GM21515 (cell line): ENCODE results near the gene GDPD3.
"Not testable (repeated sequence)": the region's sequence is repeated elsewhere in the genome, so short reads cannot be mapped to it uniquely, and the experiment has no call there.

Experiments used
- ATAC-seq: cut with Tn5 transposase; IDR thresholded peaks from one replicate; pipeline ENCODE4 v1.9.1; 2021; ENCODE audit not compliant: unreplicated experiment

The GDPD3 gene

DNA sequence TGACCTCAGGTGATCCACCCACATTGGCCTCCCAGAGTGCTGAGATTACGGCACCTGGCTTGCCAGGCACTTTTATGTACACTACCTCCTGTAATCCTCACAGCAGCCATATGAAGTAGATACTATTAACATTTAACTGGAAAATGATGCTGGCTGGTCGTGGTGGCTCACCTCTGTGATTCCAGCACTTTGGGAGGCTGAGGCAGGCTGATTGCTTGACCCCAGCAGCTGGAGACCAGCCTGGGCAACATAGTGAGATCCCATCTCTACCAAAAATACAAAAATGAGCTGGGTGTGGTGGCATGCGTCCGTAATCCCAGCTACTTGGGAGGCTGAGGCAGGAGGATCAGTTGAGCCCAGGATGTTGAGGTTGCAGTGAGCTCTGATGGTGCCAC, 11.6 kb upstream of the GDPD3 start:
- no peak for ATAC-seq

DNA sequence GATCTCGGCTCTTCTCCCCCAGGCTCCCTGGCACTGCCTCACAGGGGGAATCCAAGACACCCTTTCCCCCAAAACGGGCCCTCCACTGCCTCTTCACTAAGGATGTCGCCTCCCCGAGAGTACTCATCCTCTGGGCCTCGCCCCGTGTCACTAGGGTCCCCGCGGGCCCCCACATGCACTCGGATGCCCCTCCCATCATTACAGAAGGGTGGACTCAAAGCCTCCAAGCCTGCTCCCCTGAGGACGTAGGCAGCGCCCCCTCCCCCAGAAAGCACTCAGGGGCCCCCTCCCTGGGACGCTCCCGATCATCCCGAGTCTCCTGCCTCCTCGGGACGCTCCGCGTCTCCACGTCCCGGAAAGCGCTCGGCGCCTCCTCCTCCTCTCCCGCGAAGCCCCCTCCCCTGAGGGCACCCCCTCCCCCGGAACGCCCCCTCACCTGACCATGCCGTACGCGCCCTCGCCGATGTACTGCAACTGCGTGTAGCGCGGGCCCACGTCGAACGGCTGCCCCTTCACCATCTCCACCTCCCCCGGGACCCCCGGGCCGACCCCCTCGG, 9.3 kb upstream of the GDPD3 start:
- no peak for ATAC-seq

DNA sequence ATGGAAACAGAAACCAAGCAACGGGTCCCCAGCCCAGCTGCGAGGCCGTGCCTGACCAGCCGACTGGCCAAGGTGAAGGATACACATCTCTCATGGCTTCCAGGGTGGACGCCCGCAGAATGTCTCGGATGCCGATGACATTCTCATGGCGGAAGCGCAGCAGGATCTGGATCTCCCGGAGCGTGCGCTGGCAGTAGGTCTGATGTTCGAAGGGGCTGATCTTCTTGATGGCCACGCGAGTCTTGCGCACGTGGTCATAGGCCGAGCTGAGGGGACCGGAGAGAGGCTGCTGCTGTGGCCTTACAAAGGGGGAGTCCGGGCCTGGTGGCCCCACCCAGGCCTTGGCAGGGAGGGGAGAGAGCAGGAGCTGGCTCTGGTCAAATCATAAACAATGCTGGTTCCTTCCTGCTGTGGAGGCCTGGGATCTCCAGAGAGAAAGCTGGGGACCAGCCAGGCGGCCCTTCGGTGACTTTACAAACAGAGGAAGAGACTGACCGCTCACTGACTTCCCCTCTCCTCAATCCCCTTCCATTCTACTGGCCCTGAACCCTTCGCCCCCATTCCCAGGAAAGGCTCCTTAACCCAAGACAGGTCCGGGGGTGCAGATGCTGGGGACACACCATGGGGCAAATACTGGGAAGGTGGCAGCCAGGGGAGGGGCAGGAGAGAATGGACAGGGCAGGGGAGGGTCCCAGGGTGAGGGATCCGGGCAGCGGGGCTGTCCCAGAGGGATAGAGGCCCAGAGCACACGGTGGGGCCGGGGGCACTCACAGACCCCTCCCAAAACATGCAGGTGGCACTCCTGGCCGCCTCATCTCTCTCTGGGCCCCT, 8.6 kb upstream of the GDPD3 start:
- no peak for ATAC-seq

DNA sequence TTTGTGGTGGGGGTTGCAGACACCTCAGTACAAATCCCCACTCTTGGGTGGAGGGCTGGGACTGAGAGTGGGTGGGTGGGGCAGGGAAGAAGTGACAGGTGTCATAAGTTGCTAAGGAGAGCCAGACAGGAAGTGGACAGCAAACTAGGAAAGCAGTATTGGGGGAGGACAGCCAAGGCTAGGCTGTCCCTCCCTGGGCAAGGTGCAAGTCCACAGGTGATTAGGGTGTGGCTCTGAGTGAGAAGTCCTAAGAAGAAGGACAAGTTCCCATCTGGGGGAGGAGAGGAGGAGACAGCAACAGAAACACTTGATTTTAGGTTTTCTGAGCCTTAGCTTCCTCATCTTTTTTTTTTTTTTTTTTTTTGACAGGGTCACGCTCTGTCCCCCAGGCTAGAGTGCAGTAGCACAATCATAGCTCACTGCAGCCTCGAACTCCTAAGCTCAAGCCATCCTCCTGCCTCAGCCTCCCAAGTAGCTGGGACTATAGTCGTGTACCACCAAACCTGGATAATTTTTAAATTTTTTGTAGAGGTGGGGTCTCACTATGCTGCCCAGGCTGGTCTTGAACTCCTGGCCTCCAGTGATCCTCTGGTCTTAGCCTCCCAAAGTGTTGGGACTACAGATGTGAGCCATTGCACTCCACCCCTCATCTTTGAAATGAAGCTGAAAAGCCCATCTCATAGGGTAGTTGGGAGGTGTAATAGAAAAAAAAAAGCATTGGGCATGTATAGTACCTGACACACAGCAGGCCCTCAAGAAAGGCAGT, 7.2 kb upstream of the GDPD3 start:
- no peak for ATAC-seq

DNA sequence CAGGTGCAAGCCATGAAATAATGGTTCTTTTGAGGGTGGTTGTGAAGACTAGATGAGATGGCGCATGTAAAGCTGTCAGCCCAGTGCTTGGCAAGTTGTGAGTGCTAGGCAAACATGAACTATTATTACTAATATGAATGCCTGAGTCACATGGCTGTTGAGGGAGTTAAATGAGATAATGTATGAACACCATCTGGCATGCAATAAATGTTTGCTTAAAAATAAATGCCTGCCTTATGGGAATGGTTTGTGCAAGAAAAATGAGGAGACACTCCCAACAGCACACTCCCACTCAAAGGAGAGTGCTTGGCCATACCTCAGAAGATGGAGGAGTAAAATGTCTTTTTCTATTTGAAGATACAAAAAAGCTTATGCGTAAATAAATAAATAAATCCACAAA, 6.1 kb upstream of the GDPD3 start:
- no peak for ATAC-seq

DNA sequence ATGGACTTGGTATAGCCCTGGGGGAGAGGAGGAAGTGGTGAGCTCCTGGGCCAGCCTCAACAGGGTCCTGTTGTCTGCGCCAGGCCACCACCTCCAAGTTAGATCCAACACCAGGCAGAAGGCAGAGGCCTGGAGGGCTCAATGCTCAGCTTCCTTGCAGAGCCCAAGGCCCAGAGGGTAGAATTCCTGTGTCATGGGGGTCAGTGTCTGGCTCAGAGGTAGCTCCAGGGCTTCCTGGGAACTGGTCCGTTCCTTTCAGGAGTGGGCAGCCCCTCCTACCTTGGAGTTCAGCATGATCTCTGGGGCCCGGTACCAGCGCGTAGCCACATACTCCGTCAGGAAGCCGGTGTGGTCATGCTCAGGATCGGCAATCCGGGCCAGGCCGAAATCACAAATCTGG, 4.4 kb upstream of the GDPD3 start:
- ATAC-seq: no peak

DNA sequence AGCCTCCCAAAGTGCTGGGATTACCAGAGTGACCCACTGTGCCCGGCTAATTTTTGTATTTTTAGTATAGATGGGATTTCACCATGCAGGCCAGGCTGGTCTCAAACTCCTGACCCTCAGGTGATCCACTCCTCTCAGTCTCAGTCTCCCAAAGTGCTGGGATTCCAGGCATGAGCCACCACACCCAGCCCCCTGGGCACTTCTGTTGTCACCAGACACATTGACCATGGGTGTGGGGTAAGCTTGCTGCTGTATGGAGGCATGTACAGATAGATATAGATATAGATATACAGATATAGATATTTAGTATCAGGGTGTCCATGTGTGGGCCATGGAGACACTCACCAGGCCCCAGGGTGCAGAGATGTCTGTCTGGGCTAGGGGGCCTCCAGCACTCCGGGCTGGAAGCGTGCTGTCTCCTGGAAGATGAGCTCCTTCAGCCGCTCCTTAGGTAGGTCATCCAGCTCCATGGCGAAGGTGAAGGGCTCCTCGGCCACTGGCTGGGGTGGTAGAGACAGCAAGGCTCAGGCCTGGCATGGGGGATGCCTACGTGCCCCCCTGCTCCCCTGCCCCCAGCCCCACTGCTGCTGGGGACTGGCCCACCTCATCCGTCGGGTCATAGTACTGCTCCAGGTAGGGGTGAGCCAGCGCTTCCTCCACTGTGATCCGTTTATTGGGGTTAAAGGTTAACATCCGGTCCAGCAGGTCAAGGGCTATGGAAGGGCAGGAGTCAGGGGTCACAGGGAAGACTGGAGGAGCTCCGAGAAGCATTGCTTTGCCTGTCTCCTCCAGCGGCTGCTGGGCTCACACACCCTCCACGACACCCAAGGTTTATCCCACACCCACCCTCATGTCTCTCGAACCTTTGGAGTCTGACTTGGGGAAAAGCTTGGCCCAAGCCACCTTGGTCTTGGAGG, 3.2 kb upstream of the GDPD3 start:
- ATAC-seq: no peak

DNA sequence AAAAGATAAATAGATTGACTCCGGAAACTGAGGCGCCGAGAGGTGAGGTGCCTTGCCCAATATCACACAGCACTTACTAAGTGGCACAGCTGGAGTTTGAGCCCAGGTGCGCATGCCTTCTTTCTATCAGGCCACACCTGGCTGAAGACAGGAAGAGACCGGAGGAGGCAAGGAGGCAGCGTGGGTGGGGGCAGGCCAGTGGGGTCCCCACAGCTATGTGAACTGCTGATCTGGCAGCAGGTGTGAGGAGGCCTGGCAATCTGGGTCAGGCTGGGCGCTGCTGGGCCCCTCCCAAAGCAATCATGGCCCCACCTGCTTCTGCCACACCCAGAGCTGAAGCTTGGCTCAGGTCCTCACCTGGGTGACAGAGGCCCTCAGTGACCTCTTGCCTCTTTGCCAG, 1.9 kb upstream of the GDPD3 start:
- no peak for ATAC-seq

DNA sequence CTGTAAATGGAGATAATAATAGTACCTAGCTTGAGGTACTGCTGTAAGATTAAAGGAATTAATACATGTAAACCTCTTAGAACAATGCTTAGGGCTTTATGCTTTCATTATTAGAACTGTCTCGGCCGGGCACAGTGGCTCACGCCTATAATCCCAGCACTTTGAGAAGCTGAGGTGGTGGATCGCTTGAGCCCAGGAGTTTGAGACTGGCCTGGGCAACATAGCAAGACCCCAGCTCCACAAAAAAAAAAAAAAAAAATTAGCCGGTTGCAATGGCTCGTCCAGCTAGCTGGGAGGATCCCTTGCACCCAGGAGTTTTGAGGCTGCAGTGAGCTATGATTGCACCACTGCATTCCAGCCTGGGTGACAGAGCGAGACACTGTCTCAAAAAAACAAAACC, 1.5 kb upstream of the GDPD3 start:
- not testable (repeated sequence) for ATAC-seq

DNA sequence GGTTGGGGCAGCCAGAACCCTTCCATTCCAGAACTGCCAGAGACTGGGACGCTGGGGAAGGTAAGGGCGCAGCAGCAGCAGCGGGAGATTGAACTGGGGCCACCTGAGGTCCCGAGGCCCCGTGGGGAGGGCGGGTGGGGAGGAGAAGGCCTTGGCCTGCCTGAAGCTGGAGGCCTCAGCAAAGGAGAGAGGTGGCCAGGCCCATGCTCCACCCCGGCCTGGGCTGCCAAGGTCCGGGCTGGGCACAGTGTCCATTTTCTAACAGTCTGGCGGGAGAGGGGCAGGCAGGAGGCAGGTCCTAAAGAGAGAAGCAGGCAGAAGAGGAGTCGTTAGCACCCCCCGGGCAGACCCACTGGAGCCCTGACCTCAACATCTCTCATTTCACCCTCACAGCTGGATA, 1.1 kb upstream of the GDPD3 start:
- ATAC-seq: no peak

DNA sequence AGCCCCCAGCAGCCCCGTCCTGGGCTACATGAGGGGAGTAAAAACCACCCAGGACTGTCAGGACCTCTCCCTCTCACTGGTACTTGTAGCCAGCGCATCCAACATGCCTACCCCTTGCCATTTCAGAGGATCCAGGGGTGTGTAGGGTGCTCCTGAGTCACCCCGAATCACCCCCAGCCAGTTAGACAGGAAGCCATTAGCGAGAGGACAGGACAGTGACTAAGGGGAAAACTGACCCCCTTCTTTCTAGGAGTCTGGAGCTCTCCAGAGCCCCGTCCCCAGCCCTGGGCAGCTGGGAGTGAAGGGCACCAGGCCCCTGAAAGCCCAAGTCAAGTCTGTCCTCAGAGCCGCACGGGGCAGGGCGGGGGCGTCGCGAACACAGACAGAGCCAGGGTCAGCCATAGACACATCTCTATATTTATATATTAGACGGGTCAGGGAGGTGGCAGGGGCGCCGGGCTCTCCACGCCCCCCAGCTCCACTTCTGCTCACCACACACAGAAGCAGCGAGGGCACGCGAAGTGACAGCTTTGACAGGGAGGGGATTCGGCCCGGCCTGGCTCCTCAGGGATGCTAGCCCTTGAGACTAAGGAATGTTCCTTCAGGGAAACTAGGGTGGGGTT, 485 bp upstream of the GDPD3 start:
- no peak for ATAC-seq

DNA sequence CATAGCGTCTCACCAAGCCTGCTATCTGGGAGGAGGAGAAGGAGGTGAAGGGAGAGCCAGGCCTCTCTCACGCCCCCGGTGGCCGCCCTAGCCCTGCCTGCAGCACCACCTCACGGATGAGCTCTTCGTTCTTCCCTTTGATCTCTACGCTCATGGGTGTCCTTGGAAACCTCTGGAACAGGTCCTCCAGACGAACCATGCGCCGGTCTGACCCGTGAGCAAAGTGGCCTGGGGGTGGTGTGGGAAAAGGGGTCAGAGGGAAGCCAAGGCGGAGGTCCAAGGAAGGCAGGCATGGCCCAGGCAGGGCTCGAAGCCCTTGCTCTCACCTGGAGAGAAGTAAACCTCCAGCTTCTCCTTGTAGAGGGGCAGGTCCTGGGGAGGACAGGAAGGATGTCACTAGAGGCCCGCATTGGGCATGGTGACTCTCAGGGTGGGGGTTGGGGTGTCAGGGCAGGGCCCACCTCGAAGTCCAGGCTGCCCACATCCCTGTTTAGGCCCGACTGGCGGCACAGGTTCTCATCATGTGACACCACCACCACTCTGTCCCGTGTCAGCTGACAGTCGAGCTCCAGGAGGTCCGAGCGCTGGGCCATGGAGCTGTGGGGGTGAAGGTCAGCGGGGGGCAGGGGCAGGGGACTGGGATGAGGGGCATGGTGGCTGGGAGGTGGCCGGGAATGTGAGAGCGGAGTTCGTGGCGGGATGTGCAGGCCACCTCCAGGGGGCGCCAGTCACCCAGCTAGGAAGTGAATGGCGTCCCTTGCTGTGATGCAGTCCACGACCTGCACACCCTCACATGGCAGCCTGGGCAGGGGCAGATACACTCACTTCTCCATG, 923 bp downstream of the GDPD3 start:
- no peak for ATAC-seq

DNA sequence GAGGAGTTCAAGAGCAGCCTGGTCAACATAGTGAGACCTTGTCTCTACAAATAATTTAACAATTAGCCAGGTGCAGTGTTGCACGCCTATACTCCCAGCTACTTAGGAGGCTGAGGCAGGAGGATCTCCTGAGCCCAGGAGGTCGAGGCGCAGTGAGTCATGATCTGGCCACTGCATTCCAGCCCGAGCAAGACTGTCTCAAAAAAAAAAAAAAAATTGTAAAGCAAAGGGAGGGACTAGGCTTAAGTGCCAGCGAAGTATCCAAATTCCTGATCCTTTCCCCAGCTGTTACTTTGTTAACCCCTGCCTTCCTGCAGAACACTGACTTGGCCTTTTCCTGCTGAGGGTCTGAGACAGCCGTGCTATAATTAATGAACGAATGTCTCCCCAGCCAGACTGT, 2.7 kb downstream of the GDPD3 start:
- no peak for ATAC-seq

DNA sequence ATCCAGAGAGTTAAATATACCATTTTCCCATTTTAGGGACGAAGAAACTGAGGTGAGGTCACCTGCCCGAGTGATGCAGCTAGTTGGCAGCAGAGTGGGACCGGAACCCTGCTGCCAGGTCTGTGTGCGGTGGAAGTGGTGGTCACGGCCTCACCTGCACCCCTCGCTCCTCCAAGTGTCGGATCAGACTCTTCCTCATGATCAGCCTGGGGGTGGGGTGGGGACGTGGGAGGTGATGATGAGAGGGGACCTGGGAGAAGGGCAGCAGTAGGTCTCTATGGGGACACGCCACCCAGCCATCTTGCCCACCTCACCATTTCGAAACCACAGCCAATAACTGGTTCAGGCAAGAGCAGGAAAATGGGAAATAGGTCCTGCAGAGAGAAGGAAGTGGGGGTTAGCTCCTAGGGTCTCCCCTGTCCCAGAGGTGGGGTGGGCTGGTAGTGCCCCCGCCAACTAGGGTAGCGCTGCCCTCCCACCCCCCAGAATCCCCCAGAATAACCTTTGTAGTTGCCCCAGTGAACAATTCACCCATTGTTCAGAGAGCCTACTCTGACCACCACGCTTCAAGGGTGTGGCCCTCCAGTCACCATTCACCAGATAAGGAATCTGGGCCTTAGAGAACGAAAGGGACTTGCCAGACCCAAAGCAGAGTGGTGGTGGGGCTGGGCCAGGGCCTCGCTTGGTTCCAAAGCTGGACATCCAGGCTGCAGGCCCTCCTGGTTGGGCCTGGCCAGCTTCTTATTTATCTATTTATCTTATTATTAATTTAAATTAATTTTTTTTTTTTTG, 5.1 kb downstream of the GDPD3 start:
- no peak for ATAC-seq

DNA sequence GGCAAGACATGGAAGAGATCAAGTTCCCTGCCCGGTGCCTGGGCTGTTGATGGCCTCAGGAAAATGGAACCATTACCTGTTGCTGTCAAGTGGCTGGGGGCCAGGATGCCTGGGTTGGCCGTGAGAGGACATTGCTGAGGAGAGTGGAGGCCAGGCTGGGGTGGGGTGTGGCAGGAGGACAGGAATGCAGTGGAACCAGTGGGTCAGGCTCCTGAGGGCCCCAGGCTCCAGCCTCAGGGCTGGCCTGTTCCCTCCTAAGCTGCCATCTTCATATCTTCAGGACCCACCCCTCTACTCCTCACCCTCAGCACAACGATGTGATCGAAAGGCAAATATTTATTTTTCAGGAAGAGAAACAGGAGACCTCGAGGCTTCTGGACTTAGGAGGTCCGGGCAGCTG, 8.8 kb downstream of the GDPD3 start:
- no peak for ATAC-seq

DNA sequence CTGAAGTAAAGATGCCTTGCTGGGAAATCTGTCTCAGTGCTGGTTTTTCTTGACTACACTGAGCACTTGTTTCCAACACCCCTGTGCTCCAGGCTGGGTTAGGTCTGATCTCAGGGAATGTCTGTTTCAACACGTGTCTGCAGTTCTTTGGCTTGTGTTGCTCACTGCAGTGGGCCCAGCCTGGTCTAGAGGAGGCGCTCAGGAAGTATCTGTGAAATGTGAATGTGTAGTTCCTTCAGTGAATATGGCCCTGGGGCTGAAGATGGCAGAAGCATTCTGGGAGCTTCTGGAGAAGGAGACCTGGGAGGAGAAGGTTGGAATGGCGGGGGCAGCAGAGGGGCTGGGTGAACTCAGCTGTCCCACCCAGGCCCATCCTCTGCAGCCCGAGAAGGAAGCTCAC, 9.2 kb downstream of the GDPD3 start:
- no peak for ATAC-seq

DNA sequence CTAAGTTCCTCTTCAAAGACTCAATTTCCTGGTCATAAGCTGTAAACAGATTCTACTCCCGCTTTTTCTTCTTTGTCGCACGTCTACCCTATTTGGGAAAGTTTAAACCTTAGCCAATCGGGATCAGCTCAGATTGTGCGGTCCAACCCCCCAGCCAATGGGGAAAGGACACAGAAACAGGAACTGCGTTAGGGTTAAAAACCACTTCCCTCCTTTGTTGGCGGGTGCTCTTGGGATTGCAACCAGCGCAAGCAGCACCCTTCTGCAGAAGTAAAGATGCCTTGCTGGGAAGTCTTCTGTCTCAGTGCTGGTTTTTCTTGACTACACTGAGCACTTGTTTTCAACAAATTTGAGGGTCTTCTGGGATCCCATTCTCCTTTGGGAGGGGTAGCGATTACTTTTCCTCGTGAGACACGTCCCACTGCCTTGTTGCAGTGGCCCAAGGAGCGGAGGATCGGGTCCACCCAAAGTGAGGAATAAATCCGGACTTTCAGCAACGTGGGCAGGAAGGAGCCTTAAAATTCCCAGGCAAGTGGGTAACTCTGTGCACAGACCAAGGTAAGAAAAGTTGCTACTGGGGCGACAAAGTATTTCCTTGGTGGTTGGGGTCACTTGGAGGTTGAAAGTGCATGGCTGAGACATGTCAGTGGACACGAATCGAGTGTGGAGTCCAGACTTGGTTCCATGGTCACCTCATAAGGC, 16.3 kb downstream of the GDPD3 start:
- ATAC-seq: no peak

DNA sequence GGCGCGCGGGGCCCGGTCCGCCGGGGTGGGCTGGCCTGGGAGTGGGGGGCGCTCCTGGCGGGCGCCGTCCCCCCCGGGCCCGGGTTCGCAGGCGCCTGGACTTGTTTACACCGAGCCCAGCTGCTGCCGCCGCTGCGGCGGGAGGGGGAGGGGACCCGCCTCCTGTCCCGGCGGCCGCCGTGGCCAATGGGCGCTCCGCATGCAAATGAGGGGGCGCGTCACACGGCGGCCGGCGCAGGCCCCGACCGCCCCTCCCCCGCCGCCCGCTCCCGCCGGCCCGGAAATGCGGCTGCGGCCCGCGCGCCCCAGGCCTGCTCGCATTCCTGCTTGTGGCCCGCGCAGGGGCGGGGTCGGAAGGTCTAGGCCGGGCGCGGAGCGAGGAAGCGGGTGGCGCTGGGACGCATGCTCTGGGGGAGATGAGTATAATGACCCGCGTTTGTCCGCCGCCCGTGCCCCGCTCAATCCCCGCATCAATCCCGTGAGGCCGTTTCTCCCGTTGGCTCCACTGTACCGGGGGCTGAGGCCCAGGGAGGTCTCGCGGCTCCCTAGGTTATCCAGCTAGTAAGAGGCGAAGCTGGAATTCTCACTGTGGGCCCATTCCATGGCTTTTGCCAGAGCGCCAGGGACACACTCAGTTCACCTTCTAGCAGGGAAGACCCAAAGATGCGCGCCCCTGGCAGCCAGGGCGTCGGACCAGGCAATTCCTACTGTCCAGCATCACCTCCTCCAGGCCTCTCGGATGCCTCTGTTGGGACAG, 17.1 kb downstream of the GDPD3 start, which contains the start of gene YPEL3:
TSS of gene YPEL3 (minus strand) at position 109 of the 757 bp plus-strand sequence. CDS start 731 bp downstream, outside the sequence.
- peak; percentile 42 for ATAC-seq
